K562 (cell line): Measurements from ENCODE around the gene TSPAN18. TPM values are rescaled to one million over a fixed set of nuclear protein-coding genes. Genes with fewer than 3 reads are reported as not detected.

Experiments used
- ATAC-seq: fragments of 200-7000 bp; cut with Tn5 transposase; 3 replicates; pipeline ENCODE4 v1.9.1; 2020; ENCODE audit warnings: moderate library complexity
- BruUV-seq: library from RNA; stranded (reverse); fragments of 400-500 nt; replicated peaks from 2 replicates; lab custom pipeline; 2021; lab: Mats Ljungman, UMichigan
- CTCF ChIA-PET: fragments of 300-600 bp; formaldehyde crosslinking; extraction: SDS; loops from one replicate; lab custom pipeline; 2021; ENCODE audit warnings: low intra/inter-chr PET ratio; lab: Yijun Ruan, JAX
- POLR2A ChIA-PET: fragments of 300-600, 350-650 bp; sonication (Branson Sonifier 250); formaldehyde crosslinking; extraction: SDS; loops from one replicate; lab custom pipeline; 2021; ENCODE audit warnings: antibody characterized with exemption, inconsistent platforms; lab: Yijun Ruan, JAX
- DNase-seq, 4 experiments: peaks; one replicate each; pipeline versions ENCODE4 v3.0.0 to v3.0.0-alpha.2; 2011 to 2018; ENCODE audit warnings: low spot score in 3 of 4, mixed read lengths in 3 of 4; ENCODE audit errors: extremely low read depth in 1 of 4
- FAIRE-seq: peaks from 2 replicates; lab custom pipeline; 2011; peaks lifted over from hg19 to GRCh38; lab: Jason Lieb, UNC
- H2AFZ ChIP-seq: 2 replicates; pipeline ENCODE4 v1.6.0; 2011; ENCODE audit warnings: low read depth, low read length, control low read depth, inconsistent platforms
- H3K27ac ChIP-seq: fragments of 200-600 bp; 3 replicates; pipeline ENCODE4 v1.8.0; 2011; ENCODE audit warnings: low read depth, mild to moderate bottlenecking, control low read depth, inconsistent platforms, low read length, moderate library complexity, mixed read lengths; ENCODE audit errors: extremely low read depth
- H3K27me3 ChIP-seq, 2 experiments: fragments of 300-600 bp in 1 of 2; 2 replicates in 1 of 2; 3 replicates in 1 of 2; pipeline versions ENCODE4 v1.6.0 to v1.8.0; 2011; ENCODE audit warnings: inconsistent platforms in 2 of 2, low read length in 2 of 2, mild to moderate bottlenecking in 1 of 2, mixed read lengths in 1 of 2, moderate library complexity in 1 of 2; ENCODE audit not compliant: control insufficient read depth in 2 of 2, insufficient read depth in 2 of 2
- H3K36me3 ChIP-seq: fragments of 300-600 bp; 3 replicates; pipeline ENCODE4 v1.8.0; 2011; ENCODE audit warnings: mild to moderate bottlenecking, low read length, inconsistent platforms; ENCODE audit not compliant: control insufficient read depth, insufficient read depth
- H3K4me1 ChIP-seq, 2 experiments: fragments of 200-600 bp in 1 of 2; replicated peaks in 1 of 2; 2 replicates in 1 of 2; 3 replicates in 1 of 2; pipeline versions ENCODE4 v1.5.1 to v1.8.0; 2011; ENCODE audit warnings: inconsistent platforms in 2 of 2, low read length in 2 of 2, mild to moderate bottlenecking in 1 of 2, mixed read lengths in 1 of 2, moderate library complexity in 1 of 2; ENCODE audit not compliant: control insufficient read depth in 2 of 2, insufficient read depth in 2 of 2
- H3K4me2 ChIP-seq: 2 replicates; pipeline ENCODE4 v1.6.1; 2011; ENCODE audit warnings: low read length, control low read depth, inconsistent platforms, mixed read lengths; ENCODE audit not compliant: insufficient read depth
- H3K4me3 ChIP-seq: fragments of 200-600 bp; sonication (generic), shearing (Covaris generic); 2 replicates; pipeline ENCODE4 v1.5.1; 2016; ENCODE audit warnings: control low read depth, inconsistent platforms
- H3K79me2 ChIP-seq: fragments of 200-600 bp; 3 replicates; pipeline ENCODE4 v1.8.0; 2011; ENCODE audit warnings: low read length, inconsistent platforms; ENCODE audit not compliant: control insufficient read depth, insufficient read depth
- H3K9ac ChIP-seq, 2 experiments: 2 replicates each; pipeline versions ENCODE4 v1.6.0 to v1.6.1; 2011; ENCODE audit warnings: low read depth in 2 of 2, low read length in 2 of 2, control low read depth in 1 of 2, inconsistent platforms in 1 of 2, mild to moderate bottlenecking in 1 of 2, mixed read lengths in 1 of 2; ENCODE audit not compliant: insufficient read depth in 1 of 2
- H3K9me1 ChIP-seq: one replicate; pipeline ENCODE4 v1.6.0; 2011; ENCODE audit warnings: inconsistent platforms, mild to moderate bottlenecking, low read length, moderate library complexity; ENCODE audit not compliant: control insufficient read depth, insufficient read depth
- H3K9me3 ChIP-seq: replicated peaks from 2 replicates; pipeline ENCODE4 v1.5.1; 2011; ENCODE audit warnings: low read depth, low read length, inconsistent platforms; ENCODE audit not compliant: control insufficient read depth, insufficient read depth
- H4K20me1 ChIP-seq: replicated peaks from 2 replicates; pipeline ENCODE4 v1.6.1; 2011; ENCODE audit warnings: low read length, inconsistent platforms, mixed read lengths; ENCODE audit not compliant: control insufficient read depth, insufficient read depth
- BHLHE40 ChIP-seq: IDR thresholded peaks from 2 replicates; pipeline ENCODE4 v1.6.1; 2011; ENCODE audit warnings: low read length, improper control_type of control experiment
- CBFA2T2 ChIP-seq: fragments of 450-650 bp; conservative IDR thresholded peaks from 2 replicates; pipeline ENCODE4 v1.6.1; 2017; ENCODE audit warnings: mild to moderate bottlenecking
- CBFA2T3 ChIP-seq: fragments of 450-650 bp; IDR thresholded peaks from 2 replicates; pipeline ENCODE4 v1.6.1; 2017
- CHD4 ChIP-seq: fragments of 200-600 bp; sonication (generic); IDR thresholded peaks from 3 replicates; pipeline ENCODE4 v1.6.1; 2012; ENCODE audit warnings: low read depth, mild to moderate bottlenecking, mixed read lengths, low read length, inconsistent platforms; ENCODE audit not compliant: insufficient read depth, insufficient replicate concordance, poor library complexity, severe bottlenecking
- DPF2 ChIP-seq: fragments of 450-650 bp; IDR thresholded peaks from 2 replicates; pipeline ENCODE4 v1.6.1; 2016
- FOXK1 ChIP-seq: sonication (generic); formaldehyde crosslinking; IDR thresholded peaks from 2 replicates; pipeline ENCODE4 v1.8.0; 2022; ENCODE audit warnings: missing genetic modification reagents, mild to moderate bottlenecking, borderline replicate concordance
- KDM1A ChIP-seq, 2 experiments: fragments of 450-650 bp; IDR thresholded peaks; 2 replicates each; pipeline ENCODE4 v1.6.1; 2016; ENCODE audit warnings: mild to moderate bottlenecking in 2 of 2
- MTA2 ChIP-seq: fragments of 450-650 bp; IDR thresholded peaks from 2 replicates; pipeline ENCODE4 v1.6.1; 2016; ENCODE audit warnings: low read depth
- POLR2AphosphoS5 ChIP-seq: IDR thresholded peaks from 2 replicates; pipeline ENCODE4 v1.6.1; 2011; ENCODE audit warnings: mild to moderate bottlenecking, low read depth, low read length, moderate library complexity; ENCODE audit not compliant: control insufficient read depth, insufficient read depth
- RAD21 ChIP-seq, 2 experiments: fragments of 250-450 bp in 1 of 2; fragments of 450-650 bp in 1 of 2; sonication (Bioruptor Pico) in 1 of 2; formaldehyde crosslinking in 1 of 2; IDR thresholded peaks in 1 of 2; conservative IDR thresholded peaks in 1 of 2; 2 replicates each; pipeline versions ENCODE4 v1.4.0 to v1.8.0; 2020 to 2022; ENCODE audit warnings: mild to moderate bottlenecking in 2 of 2, moderate library complexity in 1 of 2
- RCOR1 ChIP-seq, 2 experiments: IDR thresholded peaks; 2 replicates each; pipeline ENCODE4 v1.6.1; 2012; ENCODE audit warnings: low read depth in 2 of 2, low read length in 2 of 2, borderline replicate concordance in 1 of 2, improper control_type of control experiment in 1 of 2
- SMAD1 ChIP-seq: fragments of 150-350 bp; IDR thresholded peaks from 2 replicates; pipeline ENCODE4 v1.6.1; 2014; ENCODE audit warnings: low read length, low read depth; ENCODE audit not compliant: partially characterized antibody
- SMAD4 ChIP-seq: fragments of 250-450 bp; sonication (Bioruptor Pico); conservative IDR thresholded peaks from 2 replicates; pipeline ENCODE4 v1.8.0; 2021; ENCODE audit warnings: inconsistent platforms, mild to moderate bottlenecking, moderate library complexity
- SMARCA4 ChIP-seq: fragments of 450-650 bp; IDR thresholded peaks from 2 replicates; pipeline ENCODE4 v1.6.1; 2016
- SMC3 ChIP-seq: conservative IDR thresholded peaks from 2 replicates; pipeline ENCODE4 v1.6.1; 2011; ENCODE audit warnings: low read depth, low read length, improper control_type of control experiment; ENCODE audit not compliant: insufficient read depth
- SOX6 ChIP-seq: fragments of 450-650 bp; IDR thresholded peaks from 2 replicates; pipeline ENCODE4 v1.6.1; 2014; ENCODE audit warnings: mild to moderate bottlenecking
- TAL1 ChIP-seq: fragments of 450-650 bp; IDR thresholded peaks from 2 replicates; pipeline ENCODE4 v1.6.1; 2016; ENCODE audit warnings: mild to moderate bottlenecking
- TCF3 ChIP-seq: sonication (generic); formaldehyde crosslinking; IDR thresholded peaks from 2 replicates; pipeline ENCODE4 v1.4.0; 2020; ENCODE audit warnings: mild to moderate bottlenecking, missing genetic modification reagents
- ZNF217 ChIP-seq: sonication (generic); formaldehyde crosslinking; IDR thresholded peaks from 2 replicates; pipeline ENCODE4 v1.8.0; 2022; ENCODE audit warnings: mild to moderate bottlenecking, missing genetic modification reagents
- ZNF589 ChIP-seq: fragments of 200-800 bp; sonication (Bioruptor generic); IDR thresholded peaks from 2 replicates; pipeline ENCODE4 v1.6.1; 2016; ENCODE audit warnings: low read depth, missing genetic modification characterization, missing compliant biosample characterization
- ZNF696 ChIP-seq: fragments of 250-450 bp; sonication (Bioruptor Pico); conservative IDR thresholded peaks from 2 replicates; pipeline ENCODE4 v1.4.0; 2020; ENCODE audit warnings: mild to moderate bottlenecking, moderate library complexity
- WGBS: fragments of 100-300 bp; shearing (Covaris generic); methylation state at CpG from one replicate; pipeline ENCODE4 v1.1.6; 2016; ENCODE audit warnings: low coverage, mixed read lengths; ENCODE audit not compliant: insufficient coverage; ENCODE audit errors: missing lambda C conversion rate; 5-methylcytosine and 5-hydroxymethylcytosine counted together
- in situ Hi-C: fragments of 300-500 bp; cut with MboI; formaldehyde crosslinking; loops from 4 replicates; pipeline ENCODE4 v1.15.0; 2018; ENCODE audit warnings: inconsistent platforms, mixed read lengths
- intact Hi-C: fragments of 100-400 bp; cut with micrococcal nuclease; formaldehyde crosslinking; loops from 2 replicates; pipeline ENCODE4 v1.14.2; 2022
- polyA plus RNA-seq, 8 experiments: library from polyadenylated mRNA; depleted of rRNA in 4 of 8; stranded (reverse) in 5 of 8; unstranded in 3 of 8; fragments of >200 nt; fragmentation: Nextera tagmentation in 2 of 8; fragmentation: Illumina TruSeq in 1 of 8; extraction: Ambion mirVana in 2 of 8; extraction: Trizol in 1 of 8; gene quantifications; 2 replicates each; pipeline versions ENCODE4 v1.2.1 to v1.2.3, GENCODE V29; 2011 to 2014; ENCODE audit warnings: inconsistent platforms in 1 of 8, missing spikeins in 1 of 8
- total RNA-seq, 7 experiments: library from RNA; depleted of rRNA in 6 of 7; stranded (reverse); fragments of >200 nt in 6 of 7; fragmentation: Illumina TruSeq in 2 of 7; extraction: Trizol in 2 of 7; gene quantifications; 2 replicates each; pipeline versions ENCODE4 v1.2.1 to v1.2.3, GENCODE V29; 2011 to 2021; ENCODE audit warnings: low replicate concordance in 1 of 7
- TF ChIP-seq, protein P1 (sequence below): fragments of 200-800 bp; sonication (Bioruptor generic); IDR thresholded peaks from 2 replicates; pipeline ENCODE4 v1.6.1; 2017; ENCODE audit warnings: missing genetic modification characterization, missing compliant biosample characterization
- TF ChIP-seq, protein P2 (sequence below): fragments of 450-650 bp; IDR thresholded peaks from 2 replicates; pipeline ENCODE4 v1.6.1; 2016

Gene TSPAN18
- total and polyA plus RNA-seq, 9 of the 15 experiments (the other 6 are each of a cell fraction or from before 2014, with no cell fraction given) = 0.17 to 0.35 (median 0.22) TPM; not detected in 4

DNA sequence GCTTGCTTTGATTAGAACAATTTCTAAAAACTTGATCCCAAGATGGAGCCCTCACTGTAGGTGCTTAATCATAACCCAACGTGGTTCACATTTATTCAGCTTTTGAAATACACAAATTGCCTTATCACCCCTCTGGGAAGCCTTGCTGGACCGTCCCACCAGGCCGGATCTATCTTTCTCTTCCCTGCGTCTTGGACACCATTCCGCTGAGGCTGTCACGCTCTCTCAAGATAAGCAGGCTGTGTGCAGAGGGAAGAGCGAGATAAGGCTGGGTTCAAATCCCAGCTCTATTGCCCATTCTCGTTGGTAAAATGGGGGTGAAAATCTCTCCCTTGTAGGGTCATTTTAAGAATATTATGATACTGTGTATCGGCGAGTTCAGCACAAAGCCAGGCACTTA is 244.4 kb downstream of the TSPAN18 start:
- FAIRE-seq (no peak), DNase-seq (peak; percentile 23 to 59 (median 33)), ATAC-seq (peak; percentile 61)
- Histone ChIP-seq H3K36me3 (no peaks in the 10 kb centered on the region), H4K20me1 (peaks cover 19% of the 10 kb centered on the region; the same call in 1 of the 2 replicates), H3K9me3 (no peaks in the 10 kb centered on the region), H3K9ac (no peak overlapping the region), H2AFZ (no peak overlapping the region), H3K4me1 (peaks cover 0 to 7% of the 10 kb centered on the region in 2 experiments; a peak in 1 of 5 replicates), H3K27me3 (peaks cover 0 to 64% of the 10 kb centered on the region in 2 experiments; a peak in 4 of 5 replicates), H3K4me3 (no peak overlapping the region), H3K27ac (no peak overlapping the region), H3K4me2 (no peak overlapping the region), H3K9me1 (no peaks in the 10 kb centered on the region), H3K79me2 (no peaks in the 10 kb centered on the region)
- intact Hi-C loops = no loop called here
- ChIA-PET POLR2A (interaction anchor here (0.8 to 1.0 kb wide), 2 partner anchors 12 to 16 kb away, joined by 3 to 4 read pairs; no protein-coding TSS in a partner anchor), CTCF (no interaction called here)
- in situ Hi-C loops = no loop called here
- 0% methylated on average over 10 of the region's 10 CpGs for WGBS
- no TSS peak for BruUV-seq
- peak; percentile 65; the same call in 1 of the 2 replicates for TF ChIP-seq SMARCA4
- peak; percentile 86 for TF ChIP-seq TAL1
- peak in 1 of 2 experiments; percentile 84; a peak in 2 of 4 replicates for TF ChIP-seq RCOR1 (IDR thresholded peaks at IDR 0.05; ENCODE audit: borderline replicate concordance in 1 of 2, low read depth in 2 of 2, low read length in 2 of 2)
- peak; percentile 74 for TF ChIP-seq BHLHE40
- no peak for TF ChIP-seq SMC3
- peak; percentile 41; the same call in 1 of the 2 replicates for TF ChIP-seq ZNF589 (CRISPR knock-in tag)
- 0 out of 2 replicates have a peak, but pooled peaks have one; percentile 32 for TF ChIP-seq POLR2AphosphoS5
- TF ChIP-seq SMAD4 = 0 out of 2 replicates have a peak, but pooled peaks have one; percentile 37
- peak; percentile 68 for TF ChIP-seq SOX6
- no peak for TF ChIP-seq FOXK1 (CRISPR knock-in tag)
- no peak for TF ChIP-seq CHD4
- peak; percentile 89 for TF ChIP-seq CBFA2T3
- peak; percentile 65 for TF ChIP-seq MTA2
- no peak for TF ChIP-seq RAD21 (CRISPR knock-in tag; conservative IDR thresholded peaks at IDR 0.05 in 1 of 2, IDR thresholded peaks at IDR 0.05 in 1 of 2)
- no peak for TF ChIP-seq SMAD1
- TF ChIP-seq KDM1A (IDR thresholded peaks at IDR 0.05) = peak; percentile 35 to 60; a peak in 3 of 4 replicates
- no peak for TF ChIP-seq ZNF217 (CRISPR knock-in tag)
- peak; percentile 96 for TF ChIP-seq TCF3 (CRISPR knock-in tag)
- peak; percentile 64; the same call in 1 of the 2 replicates for TF ChIP-seq DPF2
- TF ChIP-seq, protein P1, sequence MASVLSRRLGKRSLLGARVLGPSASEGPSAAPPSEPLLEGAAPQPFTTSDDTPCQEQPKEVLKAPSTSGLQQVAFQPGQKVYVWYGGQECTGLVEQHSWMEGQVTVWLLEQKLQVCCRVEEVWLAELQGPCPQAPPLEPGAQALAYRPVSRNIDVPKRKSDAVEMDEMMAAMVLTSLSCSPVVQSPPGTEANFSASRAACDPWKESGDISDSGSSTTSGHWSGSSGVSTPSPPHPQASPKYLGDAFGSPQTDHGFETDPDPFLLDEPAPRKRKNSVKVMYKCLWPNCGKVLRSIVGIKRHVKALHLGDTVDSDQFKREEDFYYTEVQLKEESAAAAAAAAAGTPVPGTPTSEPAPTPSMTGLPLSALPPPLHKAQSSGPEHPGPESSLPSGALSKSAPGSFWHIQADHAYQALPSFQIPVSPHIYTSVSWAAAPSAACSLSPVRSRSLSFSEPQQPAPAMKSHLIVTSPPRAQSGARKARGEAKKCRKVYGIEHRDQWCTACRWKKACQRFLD (CRISPR knock-in tag) = peak; percentile 60; the same call in 1 of the 2 replicates
- peak; percentile 83 for TF ChIP-seq CBFA2T2
- TF ChIP-seq, protein P2, sequence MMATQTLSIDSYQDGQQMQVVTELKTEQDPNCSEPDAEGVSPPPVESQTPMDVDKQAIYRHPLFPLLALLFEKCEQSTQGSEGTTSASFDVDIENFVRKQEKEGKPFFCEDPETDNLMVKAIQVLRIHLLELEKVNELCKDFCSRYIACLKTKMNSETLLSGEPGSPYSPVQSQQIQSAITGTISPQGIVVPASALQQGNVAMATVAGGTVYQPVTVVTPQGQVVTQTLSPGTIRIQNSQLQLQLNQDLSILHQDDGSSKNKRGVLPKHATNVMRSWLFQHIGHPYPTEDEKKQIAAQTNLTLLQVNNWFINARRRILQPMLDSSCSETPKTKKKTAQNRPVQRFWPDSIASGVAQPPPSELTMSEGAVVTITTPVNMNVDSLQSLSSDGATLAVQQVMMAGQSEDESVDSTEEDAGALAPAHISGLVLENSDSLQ = peak; percentile 10; the same call in 1 of the 2 replicates
- TF ChIP-seq ZNF696 (CRISPR knock-in tag) = no peak
